NCI-H526 (cell line): ENCODE results near the gene CHRNA4.

Experiments used
- DNase-seq, 2 experiments: peaks; one replicate each; lab custom pipeline; 2025; lab: John Stamatoyannopoulos, UW

Gene CHRNA4

GRCh38 chr20:63320041-63320511, 41.1 kb downstream of the CHRNA4 start:
- DNase-seq = no peak

GRCh38 chr20:63319164-63320040, 41.7 kb downstream of the CHRNA4 start:
- DNase-seq = no peak

GRCh38 chr20:63318391-63319163, 42.6 kb downstream of the CHRNA4 start:
- DNase-seq = no peak

- DNase-seq = peak in 1 of 2 experiments; percentile 58
These were observed 43.4 kb downstream of the CHRNA4 start for GRCh38 chr20:63317601-63318291.

- no peak for DNase-seq
These were observed 44.1 kb downstream of the CHRNA4 start for GRCh38 chr20:63317061-63317460.

GRCh38 chr20:63316502-63316921, 44.6 kb downstream of the CHRNA4 start:
- no peak for DNase-seq

GRCh38 chr20:63315731-63316491, 45.2 kb downstream of the CHRNA4 start:
- no peak for DNase-seq

GRCh38 chr20:63315240-63315689, 45.9 kb downstream of the CHRNA4 start:
- DNase-seq = no peak

- no peak for DNase-seq
These were observed 46.4 kb downstream of the CHRNA4 start for GRCh38 chr20:63314566-63315239.

- no peak for DNase-seq
These were observed 47.1 kb downstream of the CHRNA4 start for GRCh38 chr20:63314015-63314471.

GRCh38 chr20:63313349-63314014, 47.7 kb downstream of the CHRNA4 start:
- no peak for DNase-seq

- no peak for DNase-seq
These were observed 48.3 kb downstream of the CHRNA4 start for GRCh38 chr20:63312690-63313348.

GRCh38 chr20:63312273-63312672, 48.9 kb downstream of the CHRNA4 start:
- no peak for DNase-seq

GRCh38 chr20:63311833-63312243, 49.3 kb downstream of the CHRNA4 start:
- no peak for DNase-seq

- no peak for DNase-seq
These were observed 49.8 kb downstream of the CHRNA4 start for GRCh38 chr20:63311186-63311832.

GRCh38 chr20:63310265-63310991, 50.7 kb downstream of the CHRNA4 start:
- DNase-seq = no peak

GRCh38 chr20:63309261-63310071, 51.7 kb downstream of the CHRNA4 start:
- DNase-seq = peak in 1 of 2 experiments; percentile 73
